HCT116 (cell line): ENCODE results near the gene TROAP. TPM values are rescaled to one million over a fixed set of nuclear protein-coding genes. Genes with fewer than 3 reads are reported as not detected.
"Not testable (repeated sequence)": the region's sequence is repeated elsewhere in the genome, so short reads cannot be mapped to it uniquely, and the experiment has no call there.

Experiments
- ATAC-seq: fragments of 200-7000 bp; cut with Tn5 transposase; 2 replicates; pipeline ENCODE4 v1.9.1; 2020; ENCODE audit warnings: mild to moderate bottlenecking, moderate library complexity
- BruUV-seq: library from RNA; stranded (reverse); fragments of 400-500 nt; replicated peaks from 2 replicates; lab custom pipeline; 2021; lab: Mats Ljungman, UMichigan
- CTCF ChIA-PET: fragments of 300-600 bp; sonication (Branson Sonifier 250); formaldehyde crosslinking; loops from one replicate; lab custom pipeline; 2021; ENCODE audit warnings: antibody characterized with exemption; lab: Charles Lee
- POLR2A ChIA-PET: fragments of 300-600, 350-600 bp; sonication (Branson Sonifier 250); formaldehyde crosslinking; loops from one replicate; lab custom pipeline; 2021; ENCODE audit warnings: antibody characterized with exemption; lab: Charles Lee
- RAD21 ChIA-PET, 2 experiments: fragments of 300-600 bp; sonication (Branson Sonifier 250); formaldehyde crosslinking; loops; one replicate each; lab custom pipeline; 2023; ENCODE audit warnings: low total read pairs in 2 of 2; ENCODE audit not compliant: uncharacterized antibody in 2 of 2, unreplicated experiment in 2 of 2, low non-redundant PET in 1 of 2; lab: Charles Lee
- DNase-seq: peaks from one replicate; pipeline ENCODE4 v3.0.0-alpha.2; 2010; ENCODE audit warnings: low read depth, low spot score
- H2AFZ ChIP-seq: fragments of 200-600 bp; shearing (Covaris generic), sonication (generic); 2 replicates; pipeline ENCODE4 v1.6.1; 2017; ENCODE audit warnings: low read depth, mixed run types, mixed read lengths, antibody characterized with exemption, low read length; ENCODE audit not compliant: poor library complexity, severe bottlenecking
- H3K27ac ChIP-seq: 2 replicates; pipeline ENCODE4 v1.5.1; 2012; ENCODE audit warnings: low read depth, low read length
- H3K27me3 ChIP-seq: fragments of 200-600 bp; sonication (generic); 2 replicates; pipeline ENCODE4 v1.6.1; 2016; ENCODE audit warnings: mixed run types, low read length, mixed read lengths; ENCODE audit not compliant: insufficient read depth
- H3K36me3 ChIP-seq, 2 experiments: fragments of 200-500 bp in 1 of 2; fragments of 200-600 bp in 1 of 2; sonication (Bioruptor generic) in 1 of 2; sonication (generic) in 1 of 2; 2 replicates each; pipeline versions ENCODE4 v1.5.1 to v1.6.1; 2014 to 2016; ENCODE audit warnings: low read length in 2 of 2, inconsistent platforms in 1 of 2, mixed read lengths in 1 of 2, mixed run types in 1 of 2; ENCODE audit not compliant: insufficient read depth in 2 of 2, control insufficient read depth in 1 of 2
- H3K4me1 ChIP-seq, 2 experiments: fragments of 200-600 bp in 1 of 2; sonication (generic) in 1 of 2; 2 replicates each; pipeline versions ENCODE4 v1.5.1 to v1.6.1; 2012 to 2017; ENCODE audit warnings: low read length in 2 of 2, inconsistent platforms in 1 of 2, mild to moderate bottlenecking in 1 of 2, mixed read lengths in 1 of 2, mixed run types in 1 of 2, moderate library complexity in 1 of 2; ENCODE audit not compliant: insufficient read depth in 2 of 2, control insufficient read depth in 1 of 2
- H3K4me2 ChIP-seq: fragments of 200-600 bp; sonication (generic); 2 replicates; pipeline ENCODE4 v1.6.1; 2017; ENCODE audit warnings: mixed run types, low read length, mixed read lengths
- H3K4me3 ChIP-seq, 2 experiments: fragments of 200-600 bp in 1 of 2; sonication (generic) in 1 of 2; replicated peaks in 1 of 2; 2 replicates each; pipeline ENCODE4 v1.5.1; 2011 to 2016; ENCODE audit warnings: low read length in 2 of 2, control low read depth in 1 of 2, low read depth in 1 of 2, mild to moderate bottlenecking in 1 of 2, mixed read lengths in 1 of 2, mixed run types in 1 of 2
- H3K79me2 ChIP-seq: fragments of 200-600 bp; sonication (generic); 2 replicates; pipeline ENCODE4 v1.6.1; 2017; ENCODE audit warnings: mild to moderate bottlenecking, mixed run types, low read length, moderate library complexity, mixed read lengths; ENCODE audit not compliant: insufficient read depth
- H3K9ac ChIP-seq: fragments of 200-600 bp; sonication (generic); 2 replicates; pipeline ENCODE4 v1.6.1; 2016; ENCODE audit warnings: low read length, mixed read lengths
- H3K9me2 ChIP-seq: fragments of 200-600 bp; sonication (generic), shearing (Covaris generic); 2 replicates; pipeline ENCODE4 v1.6.1; 2017; ENCODE audit warnings: mixed run types, mild to moderate bottlenecking, moderate library complexity; ENCODE audit not compliant: insufficient read depth
- H3K9me3 ChIP-seq, 2 experiments: fragments of 200-500 bp in 1 of 2; fragments of 200-600 bp in 1 of 2; sonication (Bioruptor generic) in 1 of 2; sonication (generic) in 1 of 2; 2 replicates each; pipeline ENCODE4 v1.6.1; 2014 to 2017; ENCODE audit warnings: low read length in 2 of 2, mixed read lengths in 2 of 2, inconsistent platforms in 1 of 2, low read depth in 1 of 2, mild to moderate bottlenecking in 1 of 2, mixed run types in 1 of 2, moderate library complexity in 1 of 2; ENCODE audit not compliant: control insufficient read depth in 1 of 2, insufficient read depth in 1 of 2
- H4K20me1 ChIP-seq: fragments of 200-600 bp; sonication (generic), shearing (Covaris generic); 2 replicates; pipeline ENCODE4 v1.6.1; 2017; ENCODE audit warnings: mixed run types, mild to moderate bottlenecking, moderate library complexity; ENCODE audit not compliant: insufficient read depth
- RAD21 ChIP-seq: IDR thresholded peaks from 2 replicates; pipeline ENCODE4 v1.6.1; 2012; ENCODE audit warnings: low read depth, mild to moderate bottlenecking
- ZBTB33 ChIP-seq: IDR thresholded peaks from 2 replicates; pipeline ENCODE4 v1.6.1; 2011; ENCODE audit warnings: mild to moderate bottlenecking, low read length, moderate library complexity; ENCODE audit not compliant: insufficient replicate concordance; ENCODE audit errors: extremely low read depth
- intact Hi-C: fragments of 100-400 bp; cut with micrococcal nuclease; formaldehyde crosslinking; loops from 2 replicates; pipeline ENCODE4 v1.10.0; 2022
- total RNA-seq: library from RNA; stranded (reverse); gene quantifications from one replicate; pipeline ENCODE4 v1.2.1, GENCODE V29; 2021; ENCODE audit not compliant: unreplicated experiment

The TROAP gene
- total RNA-seq, 1 experiment from 2014 or later, result 99.1 TPM

- TF ChIP-seq ZBTB33, result no peak
- no peak for TF ChIP-seq RAD21
Observed at GRCh38 chr12:49377386-49377785, 54.3 kb downstream of the TROAP start (continued).

GRCh38 chr12:49380184-49380583 lies 57.1 kb downstream of the TROAP start:
- H3K9me2 ChIP-seq, H4K20me1 ChIP-seq, H3K36me3 ChIP-seq, H3K4me3 ChIP-seq, RAD21 ChIA-PET, BruUV-seq, POLR2A ChIA-PET, H3K9me3 ChIP-seq, H3K27me3 ChIP-seq, H3K27ac ChIP-seq, CTCF ChIA-PET, intact Hi-C loops, DNase-seq, H3K9ac ChIP-seq, H2AFZ ChIP-seq: not testable (repeated sequence)
- H3K4me1 ChIP-seq, result peaks cover 8 to 10% of the 10 kb centered on the region in 2 experiments
- ATAC-seq, result peak; percentile 36; the same call in 1 of the 2 replicates
- peak overlapping the region; percentile 11; the same call in 1 of the 2 replicates for H3K4me2 ChIP-seq
- H3K79me2 ChIP-seq, result peaks cover 93% of the 10 kb centered on the region

Other genes with a start within 250 kb of the TROAP start
- 0.22 TPM for gene DHH, start 228.5 kb upstream of the TROAP start, total RNA-seq
- 44.4 TPM for gene LMBR1L, start 212.4 kb upstream of the TROAP start, total RNA-seq
- gene TUBA1B, start 191.9 kb upstream of the TROAP start, total RNA-seq, result 1,628 TPM
- gene TUBA1A, start 134.2 kb upstream of the TROAP start, total RNA-seq, result 24.1 TPM
- 571 TPM for gene TUBA1C, start 58.2 kb upstream of the TROAP start, total RNA-seq
- 6.7 TPM for gene PRPH, start 28.1 kb upstream of the TROAP start, total RNA-seq
- gene C1QL4, start 13.9 kb downstream of the TROAP start, total RNA-seq, result 8.1 TPM
- 27.7 TPM for gene DNAJC22, start 23.6 kb downstream of the TROAP start, total RNA-seq
- gene SPATS2, start 44.2 kb downstream of the TROAP start, total RNA-seq, result 74.2 TPM
- 35.3 TPM for gene KCNH3, start 215.8 kb downstream of the TROAP start, total RNA-seq
- 91.9 TPM for gene MCRS1, start 244.9 kb downstream of the TROAP start, total RNA-seq